Motor neuron (in vitro differentiated cells): ENCODE results near the gene HK1. TPM values are rescaled to one million over a fixed set of nuclear protein-coding genes. Genes with fewer than 3 reads are reported as not detected.

Experiments used
- ATAC-seq, 8 experiments: fragments of 200-7000 bp; cut with Tn5 transposase; replicated peaks in 6 of 8; 2 replicates each; pipeline ENCODE4 v1.8.0; 2021; ENCODE audit warnings: mild to moderate bottlenecking in 8 of 8, moderate library complexity in 8 of 8
- H3K27ac ChIP-seq, 2 donors: fragments of 250-450 bp; sonication (Bioruptor Pico); 2 replicates each; pipeline ENCODE4 v1.9.0; 2021; ENCODE audit warnings: antibody characterized with exemption in 2 of 2, mild to moderate bottlenecking in 2 of 2, moderate library complexity in 1 of 2
- H3K4me1 ChIP-seq, 2 donors: fragments of 250-450 bp; sonication (Bioruptor Pico); replicated peaks in 1 of 2; 2 replicates each; pipeline ENCODE4 v1.6.1; 2021; ENCODE audit warnings: antibody characterized with exemption in 2 of 2, mild to moderate bottlenecking in 2 of 2, moderate library complexity in 1 of 2
- H3K4me3 ChIP-seq, 5 donors: fragments of 250-450 bp; sonication (Bioruptor Pico); 2 replicates each; pipeline ENCODE4 v1.9.0; 2021; ENCODE audit warnings: antibody characterized with exemption in 5 of 5, mild to moderate bottlenecking in 5 of 5, moderate library complexity in 4 of 5
- WGBS, 10 experiments: fragments of 450-650 bp; shearing (Covaris generic); methylation state at CpG; one replicate each; pipeline ENCODE4 v1.0.0; 2022; 5-methylcytosine and 5-hydroxymethylcytosine counted together
- in situ Hi-C, 9 experiments: fragments of 400-800 bp; cut with MboI; loops; one replicate each; pipeline ENCODE4 v1.15.0; 2021; ENCODE audit warnings: low sequenced_read_pairs in 9 of 9, low pct_unique_long_range_greater_than_20kb in 2 of 9; ENCODE audit not compliant: unreplicated experiment in 9 of 9
- total RNA-seq, 8 experiments: library from RNA; unstranded; fragments of 300-600 nt; gene quantifications; 2 replicates each; pipeline versions ENCODE4 v1.2.3 to v1.2.4, GENCODE V29; 2022

Gene HK1
- total RNA-seq, 8 experiments from 2014 or later, result 53.8 to 113 (median 83.7) TPM

- WGBS, 10 experiments, result 40 to 83% (median 75%) methylated on average over 1 to 11 of the region's 11 CpGs; no CpG with 5 or more reads in 2 of the 10 experiments
- Histone ChIP-seq H3K4me1 (peaks cover 0 to 4% of the 10 kb centered on the region in 2 donors), H3K27ac (no peak overlapping the region), H3K4me3 (no peak overlapping the region)
- in situ Hi-C loops, result loop anchor here in 6 of 9 experiments (10.0 to 25.0 kb wide), 4 partner anchors 87 to 405 kb away; partner anchors contain the start of gene FAM241B (in 5 of the 6)
- ATAC-seq, result no peak
Measured at GRCh38 chr10:69417542-69417941, 139.2 kb downstream of the HK1 start.

GRCh38 chr10:69418052-69418752, 139.9 kb downstream of the HK1 start:
- 0 to 100% (median 63%) methylated on average over 1 to 6 of the region's 8 CpGs; no CpG with 5 or more reads in 3 of the 10 experiments for WGBS, 10 experiments
- H3K4me3 ChIP-seq, result no peak overlapping the region
- in situ Hi-C loops, result loop anchor here in 6 of 9 experiments (10.0 to 25.0 kb wide), 4 partner anchors 87 to 406 kb away; partner anchors contain the start of gene FAM241B (in 5 of the 6)
- ATAC-seq, result peak in 1 of 8 experiments; percentile 10
- no peak overlapping the region for H3K27ac ChIP-seq
- H3K4me1 ChIP-seq, result no peaks in the 10 kb centered on the region

- in situ Hi-C loops, result loop anchor here in 6 of 9 experiments (10.0 to 25.0 kb wide), 4 partner anchors 86 to 407 kb away; partner anchors contain the start of gene FAM241B (in 5 of the 6)
- WGBS, 10 experiments, result 81 to 100% (median 93%) methylated on average over 2 to 9 of the region's 18 CpGs; no CpG with 5 or more reads in 2 of the 10 experiments
- no peak for ATAC-seq
Measured at GRCh38 chr10:69419096-69419743, 140.9 kb downstream of the HK1 start.

GRCh38 chr10:69419744-69420126, 141.4 kb downstream of the HK1 start:
- no peak for ATAC-seq
- 67 to 100% (median 95%) methylated on average over 1 to 2 of the region's 11 CpGs; no CpG with 5 or more reads in 6 of the 10 experiments for WGBS, 10 experiments
- Histone ChIP-seq H3K27ac (no peak overlapping the region), H3K4me3 (no peak overlapping the region), H3K4me1 (no peaks in the 10 kb centered on the region)
- in situ Hi-C loops, result loop anchor here in 6 of 9 experiments (10.0 to 25.0 kb wide), 4 partner anchors 85 to 407 kb away; partner anchors contain the start of gene FAM241B (in 5 of the 6)

More at GRCh38 chr10:69419096-69419743, 140.9 kb downstream of the HK1 start:
- Histone ChIP-seq H3K27ac (no peak overlapping the region), H3K4me3 (no peak overlapping the region), H3K4me1 (no peaks in the 10 kb centered on the region)

GRCh38 chr10:69421611-69422308, 143.5 kb downstream of the HK1 start:
- H3K4me1 ChIP-seq, result no peaks in the 10 kb centered on the region
- WGBS, 10 experiments, result 57 to 89% (median 70%) methylated on average over 1 to 7 of the region's 13 CpGs; no CpG with 5 or more reads in 3 of the 10 experiments
- ATAC-seq, result peak in 1 of 8 experiments; percentile 76
- no peak overlapping the region for H3K27ac ChIP-seq
- in situ Hi-C loops, result loop anchor here in 5 of 9 experiments (10.0 to 25.0 kb wide), 3 partner anchors 83 to 409 kb away; partner anchors contain the start of gene FAM241B (in 4 of the 5)
- H3K4me3 ChIP-seq, result no peak overlapping the region

GRCh38 chr10:69422676-69423075, 144.4 kb downstream of the HK1 start:
- no peak overlapping the region for H3K27ac ChIP-seq
- H3K4me1 ChIP-seq, result no peaks in the 10 kb centered on the region
- H3K4me3 ChIP-seq, result no peak overlapping the region
- ATAC-seq, result no peak
- in situ Hi-C loops, result loop anchor here in 5 of 9 experiments (10.0 to 25.0 kb wide), 3 partner anchors 82 to 410 kb away; partner anchors contain the start of gene FAM241B (in 4 of the 5)
- WGBS, 10 experiments, result 40 to 80% (median 60%) methylated on average over 1 to 2 of the region's 4 CpGs; no CpG with 5 or more reads in 4 of the 10 experiments

- in situ Hi-C loops, result loop anchor here in 3 of 9 experiments (5.0 to 25.0 kb wide), 3 partner anchors 80 to 212 kb away; partner anchors contain the start of gene FAM241B (in 1 of the 3)
- Histone ChIP-seq H3K27ac (no peak overlapping the region), H3K4me3 (no peak overlapping the region), H3K4me1 (no peaks in the 10 kb centered on the region)
- 50 to 100% (median 92%) methylated on average over 2 of the region's 2 CpGs; no CpG with 5 or more reads in 3 of the 10 experiments for WGBS, 10 experiments
- no peak for ATAC-seq
Measured at GRCh38 chr10:69425041-69425440, 146.7 kb downstream of the HK1 start.

- Histone ChIP-seq H3K4me3 (no peak overlapping the region), H3K27ac (no peak overlapping the region), H3K4me1 (no peaks in the 10 kb centered on the region)
- in situ Hi-C loops, result loop anchor here in 3 of 9 experiments (5.0 to 25.0 kb wide), 3 partner anchors 79 to 212 kb away; partner anchors contain the start of gene FAM241B (in 1 of the 3)
- 0 to 100% (median 84%) methylated on average over 1 to 5 of the region's 5 CpGs; no CpG with 5 or more reads in 2 of the 10 experiments for WGBS, 10 experiments
- ATAC-seq, result no peak
Measured at GRCh38 chr10:69425511-69426298, 147.4 kb downstream of the HK1 start.

- in situ Hi-C loops, result loop anchor here in 3 of 9 experiments (5.0 to 25.0 kb wide), 3 partner anchors 78 to 211 kb away; partner anchors contain the start of gene FAM241B (in 1 of the 3)
- no peaks in the 10 kb centered on the region for H3K4me1 ChIP-seq
- H3K4me3 ChIP-seq, result no peak overlapping the region
- 80 to 100% (median 100%) methylated on average over 1 of the region's 4 CpGs; no CpG with 5 or more reads in 7 of the 10 experiments for WGBS, 10 experiments
- peak in 3 of 8 experiments; percentile 24 to 86 (median 84) for ATAC-seq
- no peak overlapping the region for H3K27ac ChIP-seq
Measured at GRCh38 chr10:69426376-69426727, 148.1 kb downstream of the HK1 start.

GRCh38 chr10:69428165-69428564, 149.9 kb downstream of the HK1 start:
- ATAC-seq, result peak in 3 of 8 experiments; percentile 37 to 71 (median 39)
- Histone ChIP-seq H3K27ac (no peak overlapping the region), H3K4me1 (no peaks in the 10 kb centered on the region), H3K4me3 (no peak overlapping the region)
- in situ Hi-C loops, result loop anchor here in 3 of 9 experiments (5.0 to 25.0 kb wide), 3 partner anchors 77 to 209 kb away; partner anchors contain the start of gene FAM241B (in 1 of the 3)
- 30 to 70% (median 55%) methylated on average over 2 to 6 of the region's 8 CpGs; no CpG with 5 or more reads in 1 of the 10 experiments for WGBS, 10 experiments

GRCh38 chr10:69434169-69434568, 155.9 kb downstream of the HK1 start:
- in situ Hi-C loops, result loop anchor here in 1 of 9 experiments (25.0 kb wide), 1 partner anchor 203 kb away; the partner anchor contains the start of gene FAM241B

More at GRCh38 chr10:69434169-69434568, 155.9 kb downstream of the HK1 start:
- WGBS, 10 experiments, result 50 to 100% (median 60%) methylated on average over 1 to 2 of the region's 2 CpGs; no CpG with 5 or more reads in 1 of the 10 experiments
- no peak for ATAC-seq
- Histone ChIP-seq H3K4me3 (no peak overlapping the region), H3K27ac (no peak overlapping the region), H3K4me1 (peaks cover 0 to 4% of the 10 kb centered on the region in 2 donors)
